NCI-H2029 (cell line): ENCODE results near the gene RNU5B-1.
"Not testable (repeated sequence)": the region's sequence is repeated elsewhere in the genome, so short reads cannot be mapped to it uniquely, and the experiment has no call there.

ENCODE experiments used
- DNase-seq: peaks from one replicate; lab custom pipeline; 2025; lab: John Stamatoyannopoulos, UW

RNU5B-1 gene

GRCh38 chr15:65304381-65305149 lies at the start of gene RNU5B-1:
RNU5B-1 (plus strand) TSS chr15:65304677.
- DNase-seq, result peak; percentile 76

GRCh38 chr15:65254758-65255157 lies 49.7 kb upstream of the RNU5B-1 start:
- no peak for DNase-seq

GRCh38 chr15:65255486-65256140 lies 48.9 kb upstream of the RNU5B-1 start:
- no peak for DNase-seq

GRCh38 chr15:65258375-65259262 lies 45.9 kb upstream of the RNU5B-1 start:
- DNase-seq, result no peak

- DNase-seq, result no peak
Measured at GRCh38 chr15:65259367-65259797, 45.1 kb upstream of the RNU5B-1 start.

GRCh38 chr15:65260968-65261367 lies 43.5 kb upstream of the RNU5B-1 start:
- no peak for DNase-seq

- no peak for DNase-seq
Measured at GRCh38 chr15:65263313-65263712, 41.2 kb upstream of the RNU5B-1 start.

- no peak for DNase-seq
Measured at GRCh38 chr15:65264863-65265430, 39.5 kb upstream of the RNU5B-1 start.

- DNase-seq, result no peak
Measured at GRCh38 chr15:65266469-65266868, 38.0 kb upstream of the RNU5B-1 start.

GRCh38 chr15:65268411-65268810 lies 36.1 kb upstream of the RNU5B-1 start:
- DNase-seq, result no peak

- not testable (repeated sequence) for DNase-seq
Measured at GRCh38 chr15:65270811-65271545, 33.5 kb upstream of the RNU5B-1 start.

GRCh38 chr15:65275104-65275727 lies 29.3 kb upstream of the RNU5B-1 start:
- no peak for DNase-seq

- no peak for DNase-seq
Measured at GRCh38 chr15:65275728-65276126, 28.8 kb upstream of the RNU5B-1 start.

GRCh38 chr15:65277015-65277414 lies 27.5 kb upstream of the RNU5B-1 start:
- no peak for DNase-seq

- DNase-seq, result no peak
Measured at GRCh38 chr15:65278480-65278879, 26.0 kb upstream of the RNU5B-1 start.

- DNase-seq, result no peak
Measured at GRCh38 chr15:65285291-65286068, 19.0 kb upstream of the RNU5B-1 start.

- DNase-seq, result no peak
Measured at GRCh38 chr15:65286069-65286703, 18.3 kb upstream of the RNU5B-1 start.

GRCh38 chr15:65286704-65287519 lies 17.6 kb upstream of the RNU5B-1 start, which contains the start of gene PARP16:
PARP16 (minus strand) TSS chr15:65286883; CDS start chr15:65286426, 457 bp downstream.
- DNase-seq, result peak; percentile 78

- no peak for DNase-seq
Measured at GRCh38 chr15:65287520-65287855, 17.0 kb upstream of the RNU5B-1 start.
